Testis (tissue), 2 donors: ENCODE data around the gene CA11.

Experiments used
- POLR2A ChIP-seq: fragments of 450-650 bp; IDR thresholded peaks from one replicate; pipeline ENCODE4 v1.6.1; 2017; ENCODE audit warnings: antibody characterized with exemption, mild to moderate bottlenecking, moderate library complexity
- TF ChIP-seq, protein P1 (sequence below), 3 experiments: fragments of 450-650 bp in 2 of 3; fragments of 200-600 bp in 1 of 3; sonication (generic) in 1 of 3; IDR thresholded peaks; one replicate each; pipeline ENCODE4 v1.5.1; 2016 to 2019; ENCODE audit warnings: antibody characterized with exemption in 3 of 3, mild to moderate bottlenecking in 2 of 3, moderate library complexity in 1 of 3

DNA sequence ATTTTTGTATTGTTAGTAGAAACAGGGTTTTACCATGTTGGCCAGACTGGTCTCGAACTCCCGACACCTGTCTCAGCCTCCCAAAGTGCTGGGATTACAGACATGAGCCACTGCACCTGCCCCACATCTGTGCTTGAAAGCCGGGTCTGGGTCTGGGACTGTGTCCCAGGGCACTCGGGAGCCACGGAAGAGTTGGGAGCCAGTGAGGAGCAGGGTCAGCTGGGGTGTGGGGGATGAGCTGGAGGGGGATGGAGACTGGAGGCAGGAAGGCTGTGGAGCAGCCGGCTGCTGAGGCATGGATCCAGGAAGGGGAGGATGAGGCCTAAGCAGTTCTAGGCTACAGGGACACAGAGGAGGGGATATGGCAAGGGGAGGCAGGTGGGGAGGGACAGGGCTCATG lies 50.2 kb downstream of the CA11 start:
- TF ChIP-seq, protein P1, sequence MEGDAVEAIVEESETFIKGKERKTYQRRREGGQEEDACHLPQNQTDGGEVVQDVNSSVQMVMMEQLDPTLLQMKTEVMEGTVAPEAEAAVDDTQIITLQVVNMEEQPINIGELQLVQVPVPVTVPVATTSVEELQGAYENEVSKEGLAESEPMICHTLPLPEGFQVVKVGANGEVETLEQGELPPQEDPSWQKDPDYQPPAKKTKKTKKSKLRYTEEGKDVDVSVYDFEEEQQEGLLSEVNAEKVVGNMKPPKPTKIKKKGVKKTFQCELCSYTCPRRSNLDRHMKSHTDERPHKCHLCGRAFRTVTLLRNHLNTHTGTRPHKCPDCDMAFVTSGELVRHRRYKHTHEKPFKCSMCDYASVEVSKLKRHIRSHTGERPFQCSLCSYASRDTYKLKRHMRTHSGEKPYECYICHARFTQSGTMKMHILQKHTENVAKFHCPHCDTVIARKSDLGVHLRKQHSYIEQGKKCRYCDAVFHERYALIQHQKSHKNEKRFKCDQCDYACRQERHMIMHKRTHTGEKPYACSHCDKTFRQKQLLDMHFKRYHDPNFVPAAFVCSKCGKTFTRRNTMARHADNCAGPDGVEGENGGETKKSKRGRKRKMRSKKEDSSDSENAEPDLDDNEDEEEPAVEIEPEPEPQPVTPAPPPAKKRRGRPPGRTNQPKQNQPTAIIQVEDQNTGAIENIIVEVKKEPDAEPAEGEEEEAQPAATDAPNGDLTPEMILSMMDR (IDR thresholded peaks at IDR 0.05): no peak
- no peak for TF ChIP-seq POLR2A
